ENCODE data around the gene CBLN3. TPM values are rescaled to one million over a fixed set of nuclear protein-coding genes. Genes with fewer than 3 reads are reported as not detected.

CBLN3 gene
- total RNA-seq, 3 donors from 2014 or later (not counting 1 experiment from before 2014, with no cell fraction given), result 0.75 to 1.5 (median 1.1) TPM

- no peak overlapping the region for H3K4me3 ChIP-seq (ENCODE audit: low read length)
- Mint-ChIP-seq H3K27me3 (ENCODE audit: low read depth in 2 of 2) (peaks cover 15% of the 10 kb centered on the region in 2 donors), H3K4me1 (peaks cover 6 to 9% of the 10 kb centered on the region in 2 donors), H3K27ac (no peak overlapping the region), H3K36me3 (no peaks in the 10 kb centered on the region), H3K4me3 (no peak overlapping the region), H3K9me3 (no peaks in the 10 kb centered on the region)
- DNase-seq (no peak), ATAC-seq (no peak)
- H3K9me3 ChIP-seq (ENCODE audit: control insufficient read depth, insufficient read depth, low read length), result no peaks in the 10 kb centered on the region
- no peaks in the 10 kb centered on the region for H3K36me3 ChIP-seq (ENCODE audit: control insufficient read depth, insufficient read depth, low read length)
- peaks cover 2% of the 10 kb centered on the region for H3K27me3 ChIP-seq (ENCODE audit: control insufficient read depth, insufficient read depth, low read length)
- no peak overlapping the region for H3K27ac ChIP-seq (ENCODE audit: low read length)
- no peak for TF ChIP-seq CTCF (IDR thresholded peaks at IDR 0.05)
- intact Hi-C loops (cut with micrococcal nuclease), result no loop called here
- peaks cover 3% of the 10 kb centered on the region for H3K4me1 ChIP-seq (ENCODE audit: control insufficient read depth, insufficient read depth, low read length)
- 45% methylated on average over 2 of the region's 3 CpGs for WGBS (ENCODE audit: insufficient coverage)
These were observed 35.2 kb downstream of the CBLN3 start for GRCh38 chr14:24394275-24394674.

GRCh38 chr14:24392325-24393091 lies 37.0 kb downstream of the CBLN3 start:
- DNase-seq (no peak), ATAC-seq (no peak)
- H3K9me3 Mint-ChIP-seq, result no peaks in the 10 kb centered on the region
- 84% methylated on average over 6 of the region's 8 CpGs for WGBS (ENCODE audit: insufficient coverage)
- Histone ChIP-seq H3K27ac (ENCODE audit: low read length) (no peak overlapping the region), H3K4me3 (ENCODE audit: low read length) (no peak overlapping the region), H3K36me3 (ENCODE audit: control insufficient read depth, insufficient read depth, low read length) (no peaks in the 10 kb centered on the region), H3K4me1 (ENCODE audit: control insufficient read depth, insufficient read depth, low read length) (no peaks in the 10 kb centered on the region), H3K27me3 (ENCODE audit: control insufficient read depth, insufficient read depth, low read length) (no peaks in the 10 kb centered on the region), H3K9me3 (ENCODE audit: control insufficient read depth, insufficient read depth, low read length) (no peaks in the 10 kb centered on the region)
- H3K36me3 Mint-ChIP-seq, result no peaks in the 10 kb centered on the region
- peaks cover 6% of the 10 kb centered on the region in 2 donors for H3K4me1 Mint-ChIP-seq
- no peak for TF ChIP-seq CTCF (IDR thresholded peaks at IDR 0.05)
- intact Hi-C loops (cut with micrococcal nuclease), result no loop called here
- H3K4me3 Mint-ChIP-seq, result no peak overlapping the region
- H3K27me3 Mint-ChIP-seq (ENCODE audit: low read depth in 2 of 2), result peaks cover 23 to 24% of the 10 kb centered on the region in 2 donors
- H3K27ac Mint-ChIP-seq, result no peak overlapping the region

- 49% methylated on average over 4 of the region's 6 CpGs for WGBS (ENCODE audit: insufficient coverage)
- H3K36me3 Mint-ChIP-seq, result no peaks in the 10 kb centered on the region
- Histone ChIP-seq H3K27me3 (ENCODE audit: control insufficient read depth, insufficient read depth, low read length) (no peaks in the 10 kb centered on the region), H3K27ac (ENCODE audit: low read length) (no peak overlapping the region), H3K4me3 (ENCODE audit: low read length) (no peak overlapping the region), H3K4me1 (ENCODE audit: control insufficient read depth, insufficient read depth, low read length) (no peaks in the 10 kb centered on the region), H3K36me3 (ENCODE audit: control insufficient read depth, insufficient read depth, low read length) (no peaks in the 10 kb centered on the region), H3K9me3 (ENCODE audit: control insufficient read depth, insufficient read depth, low read length) (no peaks in the 10 kb centered on the region)
- peaks cover 27 to 29% of the 10 kb centered on the region in 2 donors for H3K27me3 Mint-ChIP-seq (ENCODE audit: low read depth in 2 of 2)
- H3K4me1 Mint-ChIP-seq, result peaks cover 4% of the 10 kb centered on the region in 2 donors
- no peak for TF ChIP-seq CTCF (IDR thresholded peaks at IDR 0.05)
- ATAC-seq, result no peak
- no peak for DNase-seq
- no peaks in the 10 kb centered on the region for H3K9me3 Mint-ChIP-seq
- intact Hi-C loops (cut with micrococcal nuclease), result no loop called here
- H3K27ac Mint-ChIP-seq, result no peak overlapping the region
- no peak overlapping the region for H3K4me3 Mint-ChIP-seq
These were observed 38.6 kb downstream of the CBLN3 start for GRCh38 chr14:24390701-24391468.
